OCI-LY1 (cell line): ENCODE data around the gene ZNF862.

ENCODE experiments used
- CTCF ChIP-seq: fragments of 200-600 bp; sonication (generic), shearing (Covaris generic); IDR thresholded peaks from 2 replicates; pipeline ENCODE4 v1.5.1; 2017; ENCODE audit warnings: mild to moderate bottlenecking, antibody characterized with exemption, low read length, moderate library complexity, mixed read lengths
- EZH2 ChIP-seq: fragments of 200-600 bp; sonication (generic), shearing (Covaris generic); IDR thresholded peaks from 2 replicates; pipeline ENCODE4 v1.8.0; 2017; ENCODE audit warnings: borderline replicate concordance, mixed run types, mild to moderate bottlenecking, antibody characterized with exemption, low read length, moderate library complexity, mixed read lengths

GRCh38 chr7:149813254-149814035, 24.7 kb upstream of the ZNF862 start:
- TF ChIP-seq CTCF = no peak
- no peak for TF ChIP-seq EZH2
